ENCODE measurements around the gene IL18. TPM values are rescaled to one million over a fixed set of nuclear protein-coding genes. Genes with fewer than 3 reads are reported as not detected.
A peak's percentile ranks its signal among the peaks of the same experiment; 100 is the strongest.

The IL18 gene
- total RNA-seq, 1 experiment from 2014 or later = 61.6 TPM

- H3K4me3 ChIP-seq (ENCODE audit: low read length) = no peak overlapping the region
- BruUV-seq (replicated peaks) = no TSS peak
- no peak overlapping the region for H3K4me2 ChIP-seq (ENCODE audit: low read length)
- CTCF ChIA-PET = interaction anchor here (0.9 kb wide), 1 partner anchor 63 kb away, joined by 9 read pairs; no protein-coding TSS in a partner anchor
- no peak for TF ChIP-seq EZH2 (IDR thresholded peaks at IDR 0.05; ENCODE audit: low read length, unreplicated experiment)
- H3K27me3 ChIP-seq (ENCODE audit: low read length) = no peaks in the 10 kb centered on the region
- no peaks in the 10 kb centered on the region for H3K36me3 ChIP-seq (ENCODE audit: low read depth, low read length)
- no peaks in the 10 kb centered on the region for H3K79me2 ChIP-seq (ENCODE audit: low read length)
- no peaks in the 10 kb centered on the region for H3K9me3 ChIP-seq (ENCODE audit: low read length)
- no peak overlapping the region for H2AFZ ChIP-seq (ENCODE audit: low read length)
- no peaks in the 10 kb centered on the region for H3F3A ChIP-seq (ENCODE audit: low read length, unreplicated experiment)
- POLR2A ChIA-PET (ENCODE audit: unreplicated experiment) = no interaction called here
- H3K4me1 ChIP-seq (ENCODE audit: insufficient read depth, low read length) = peaks cover 27% of the 10 kb centered on the region
- no peaks in the 10 kb centered on the region for H4K20me1 ChIP-seq (ENCODE audit: low read length)
- intact Hi-C loops (cut with micrococcal nuclease) = loop anchor here (5.0 kb wide), 1 partner anchor 41 kb away; no protein-coding TSS in a partner anchor
- no peak overlapping the region for H3K27ac ChIP-seq (ENCODE audit: low read length)
- ATAC-seq (no peak), DNase-seq (no peak)
- H3K9ac ChIP-seq (ENCODE audit: low read length) = no peak overlapping the region
- H3K9me2 ChIP-seq (replicated peaks; ENCODE audit: low read length) = no peaks in the 10 kb centered on the region
Measured at GRCh38 chr11:112176077-112176476, 12.2 kb upstream of the IL18 start.

GRCh38 chr11:112175599-112175952 is 11.7 kb upstream of the IL18 start:
- DNase-seq (no peak), ATAC-seq (peak; percentile 18; the same call in 1 of the 2 replicates)
- H3K79me2 ChIP-seq (ENCODE audit: low read length) = no peaks in the 10 kb centered on the region
- POLR2A ChIA-PET (ENCODE audit: unreplicated experiment) = no interaction called here
- no TSS peak for BruUV-seq (replicated peaks)
- H3K9me3 ChIP-seq (ENCODE audit: low read length) = no peaks in the 10 kb centered on the region
- no peak overlapping the region for H3K9ac ChIP-seq (ENCODE audit: low read length)
- H3K36me3 ChIP-seq (ENCODE audit: low read depth, low read length) = no peaks in the 10 kb centered on the region
- no peaks in the 10 kb centered on the region for H3K27me3 ChIP-seq (ENCODE audit: low read length)
- peaks cover 27% of the 10 kb centered on the region for H3K4me1 ChIP-seq (ENCODE audit: insufficient read depth, low read length)
- CTCF ChIA-PET = interaction anchor here (0.6 to 1.0 kb wide), 5 partner anchors 12 to 93 kb away, joined by 3 to 10 read pairs (median 4); partner anchors contain the start of gene IL18
- H4K20me1 ChIP-seq (ENCODE audit: low read length) = no peaks in the 10 kb centered on the region
- no peak for TF ChIP-seq EZH2 (IDR thresholded peaks at IDR 0.05; ENCODE audit: low read length, unreplicated experiment)
- TF ChIP-seq CTCF (conservative IDR thresholded peaks at IDR 0.05; ENCODE audit: low read depth, low read length) = no peak
- no peak for TF ChIP-seq EZH2phosphoT487 (IDR thresholded peaks at IDR 0.05; ENCODE audit: borderline replicate concordance, low read length)
- H3K4me2 ChIP-seq (ENCODE audit: low read length) = peak overlapping the region; percentile 77
- H2AFZ ChIP-seq (ENCODE audit: low read length) = peak overlapping the region; percentile 70
- no peaks in the 10 kb centered on the region for H3K9me2 ChIP-seq (replicated peaks; ENCODE audit: low read length)
- peak overlapping the region; percentile 58 for H3K4me3 ChIP-seq (ENCODE audit: low read length)
- intact Hi-C loops (cut with micrococcal nuclease) = loop anchor here (1.0 to 5.0 kb wide), 4 partner anchors 18 to 62 kb away; no protein-coding TSS in a partner anchor
- no peaks in the 10 kb centered on the region for H3F3A ChIP-seq (ENCODE audit: low read length, unreplicated experiment)
- no peak overlapping the region for H3K27ac ChIP-seq (ENCODE audit: low read length)

GRCh38 chr11:112174789-112175598 is 11.1 kb upstream of the IL18 start, which contains the start of gene BCO2:
Gene BCO2, plus strand, starts transcription at chr11:112175512. Its CDS starts 90 bp downstream, at chr11:112175602.
- H3F3A ChIP-seq (ENCODE audit: low read length, unreplicated experiment) = no peaks in the 10 kb centered on the region
- peak; percentile 89 for ATAC-seq
- no peaks in the 10 kb centered on the region for H3K36me3 ChIP-seq (ENCODE audit: low read depth, low read length)
- no peaks in the 10 kb centered on the region for H4K20me1 ChIP-seq (ENCODE audit: low read length)
- no peaks in the 10 kb centered on the region for H3K9me3 ChIP-seq (ENCODE audit: low read length)
- intact Hi-C loops (cut with micrococcal nuclease) = loop anchor here (1.0 to 5.0 kb wide), 4 partner anchors 18 to 62 kb away; no protein-coding TSS in a partner anchor
- CTCF ChIA-PET = interaction anchor here (0.6 to 1.0 kb wide), 5 partner anchors 11 to 92 kb away, joined by 3 to 10 read pairs (median 4); partner anchors contain the start of gene IL18
- BruUV-seq (replicated peaks) = no TSS peak
- H3K27ac ChIP-seq (ENCODE audit: low read length) = no peak within 1 kb of the TSS
- H3K4me1 ChIP-seq (ENCODE audit: insufficient read depth, low read length) = peaks cover 27% of the 10 kb centered on the region
- no peaks in the 10 kb centered on the region for H3K79me2 ChIP-seq (ENCODE audit: low read length)
- H3K4me2 ChIP-seq (ENCODE audit: low read length) = peak within 1 kb of the TSS; percentile 77
- peak; percentile 84 for DNase-seq
- POLR2A ChIA-PET (ENCODE audit: unreplicated experiment) = no interaction called here
- peak within 1 kb of the TSS; percentile 70 for H2AFZ ChIP-seq (ENCODE audit: low read length)
- TF ChIP-seq CTCF (conservative IDR thresholded peaks at IDR 0.05; ENCODE audit: low read depth, low read length) = peak; percentile 99
- TF ChIP-seq EZH2 (IDR thresholded peaks at IDR 0.05; ENCODE audit: low read length, unreplicated experiment) = no peak
- no peak within 1 kb of the TSS for H3K9ac ChIP-seq (ENCODE audit: low read length)
- no peaks in the 10 kb centered on the region for H3K27me3 ChIP-seq (ENCODE audit: low read length)
- no peaks in the 10 kb centered on the region for H3K9me2 ChIP-seq (replicated peaks; ENCODE audit: low read length)
- H3K4me3 ChIP-seq (ENCODE audit: low read length) = peak within 1 kb of the TSS; percentile 58
